Epithelial cell of esophagus (primary cell): ENCODE results near the gene GTF3C2.
A peak's percentile ranks its signal among the peaks of the same experiment; 100 is the strongest.

Experiments used
- DNase-seq: peaks from one replicate; pipeline ENCODE4 v3.0.0; 2010; ENCODE audit warnings: low read depth
- H3K4me3 ChIP-seq: 2 replicates; pipeline ENCODE4 v1.5.1; 2011; ENCODE audit warnings: mild to moderate bottlenecking, low read length, control low read depth
- TF ChIP-seq, protein P1 (sequence below): IDR thresholded peaks from 2 replicates; pipeline ENCODE4 v1.5.1; 2011; ENCODE audit warnings: low read depth, mild to moderate bottlenecking, low read length, control low read depth, inconsistent platforms; ENCODE audit not compliant: insufficient read depth; ENCODE audit errors: missing control alignments

Gene GTF3C2

DNA sequence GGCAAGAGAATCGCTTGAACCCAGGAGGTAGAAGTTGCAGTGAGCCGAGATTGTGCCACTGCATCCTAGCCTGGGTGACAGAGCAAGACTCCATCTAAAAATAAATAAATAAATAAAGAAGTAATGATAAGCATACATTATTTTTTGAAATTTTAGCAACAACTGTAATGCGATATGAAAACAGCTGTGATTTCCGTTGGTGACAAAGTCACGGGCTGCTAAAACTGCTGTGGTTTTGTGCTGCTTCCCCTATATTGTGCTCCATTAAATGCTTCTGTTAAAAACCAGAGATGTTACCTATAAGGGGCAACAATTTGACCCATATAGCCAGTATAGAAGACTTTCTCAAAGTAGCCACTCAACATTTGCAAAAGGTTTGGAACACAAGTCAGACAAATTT, 66.0 kb downstream of the GTF3C2 start:
- DNase-seq = no peak
- no peak overlapping the region for H3K4me3 ChIP-seq
- TF ChIP-seq, protein P1, sequence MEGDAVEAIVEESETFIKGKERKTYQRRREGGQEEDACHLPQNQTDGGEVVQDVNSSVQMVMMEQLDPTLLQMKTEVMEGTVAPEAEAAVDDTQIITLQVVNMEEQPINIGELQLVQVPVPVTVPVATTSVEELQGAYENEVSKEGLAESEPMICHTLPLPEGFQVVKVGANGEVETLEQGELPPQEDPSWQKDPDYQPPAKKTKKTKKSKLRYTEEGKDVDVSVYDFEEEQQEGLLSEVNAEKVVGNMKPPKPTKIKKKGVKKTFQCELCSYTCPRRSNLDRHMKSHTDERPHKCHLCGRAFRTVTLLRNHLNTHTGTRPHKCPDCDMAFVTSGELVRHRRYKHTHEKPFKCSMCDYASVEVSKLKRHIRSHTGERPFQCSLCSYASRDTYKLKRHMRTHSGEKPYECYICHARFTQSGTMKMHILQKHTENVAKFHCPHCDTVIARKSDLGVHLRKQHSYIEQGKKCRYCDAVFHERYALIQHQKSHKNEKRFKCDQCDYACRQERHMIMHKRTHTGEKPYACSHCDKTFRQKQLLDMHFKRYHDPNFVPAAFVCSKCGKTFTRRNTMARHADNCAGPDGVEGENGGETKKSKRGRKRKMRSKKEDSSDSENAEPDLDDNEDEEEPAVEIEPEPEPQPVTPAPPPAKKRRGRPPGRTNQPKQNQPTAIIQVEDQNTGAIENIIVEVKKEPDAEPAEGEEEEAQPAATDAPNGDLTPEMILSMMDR = no peak

DNA sequence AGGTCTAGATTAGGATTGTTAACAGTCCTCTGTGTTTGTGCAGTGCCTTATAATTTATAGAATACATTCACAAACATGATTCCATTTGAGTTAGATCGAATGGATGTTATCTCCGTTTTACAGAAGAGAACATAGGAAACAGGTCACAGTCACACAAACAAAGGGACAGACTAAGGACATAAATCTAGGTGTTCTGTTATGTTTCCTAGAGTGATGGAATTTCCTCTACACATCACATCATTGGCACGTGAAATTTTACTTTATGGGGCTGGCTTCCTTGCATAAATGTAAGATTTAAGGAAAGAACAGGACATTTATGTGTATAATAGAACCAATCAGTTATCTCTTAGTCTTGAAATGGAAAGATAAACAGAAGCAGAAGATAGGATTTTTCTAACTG, 68.0 kb downstream of the GTF3C2 start:
- TF ChIP-seq, protein P1 = no peak
- H3K4me3 ChIP-seq = no peak overlapping the region
- no peak for DNase-seq

- TF ChIP-seq, protein P1 = no peak
- H3K4me3 ChIP-seq = no peak overlapping the region
- DNase-seq = no peak
These were observed 71.1 kb downstream of the GTF3C2 start for GRCh38 chr2:27285481-27285880.

- TF ChIP-seq, protein P1 = no peak
- DNase-seq = no peak
- no peak overlapping the region for H3K4me3 ChIP-seq
These were observed 71.6 kb downstream of the GTF3C2 start for GRCh38 chr2:27284996-27285395.

- no peak overlapping the region for H3K4me3 ChIP-seq
- TF ChIP-seq, protein P1 = no peak
These were observed 73.7 kb downstream of the GTF3C2 start for GRCh38 chr2:27282892-27283291.

GRCh38 chr2:27281855-27282559, 74.6 kb downstream of the GTF3C2 start, which contains the start of gene TRIM54:
TSS of gene TRIM54 (plus strand) at chr2:27282429. CDS start at chr2:27282732, 303 bp downstream.
- TF ChIP-seq, protein P1 = no peak
- H3K4me3 ChIP-seq = no peak within 1 kb of the TSS
- DNase-seq = no peak

More at GRCh38 chr2:27282892-27283291, 73.7 kb downstream of the GTF3C2 start:
- DNase-seq = peak; percentile 23

GRCh38 chr2:27281442-27281841, 75.1 kb downstream of the GTF3C2 start:
- TF ChIP-seq, protein P1 = no peak
- no peak overlapping the region for H3K4me3 ChIP-seq
- DNase-seq = no peak
